ENCODE measurements around the gene ZNF775.
A peak's percentile ranks its signal among the peaks of the same experiment; 100 is the strongest.

Gene ZNF775

GRCh38 chr7:150345012-150345411 lies 34.1 kb upstream of the ZNF775 start:
- no peak for TF ChIP-seq CTCF (conservative IDR thresholded peaks at IDR 0.05; ENCODE audit: low read depth, low read length)
- DNase-seq (ENCODE audit: low read depth) = no peak
- no peak overlapping the region for H3K4me3 ChIP-seq (ENCODE audit: low read depth, low read length)

- DNase-seq (ENCODE audit: low read depth) = no peak
- TF ChIP-seq CTCF (conservative IDR thresholded peaks at IDR 0.05; ENCODE audit: low read depth, low read length) = no peak
- no peak overlapping the region for H3K4me3 ChIP-seq (ENCODE audit: low read depth, low read length)
Observed at GRCh38 chr7:150346922-150347321, 32.2 kb upstream of the ZNF775 start.

GRCh38 chr7:150351587-150352194 lies 27.4 kb upstream of the ZNF775 start:
- no peak overlapping the region for H3K4me3 ChIP-seq (ENCODE audit: low read depth, low read length)
- TF ChIP-seq CTCF (conservative IDR thresholded peaks at IDR 0.05; ENCODE audit: low read depth, low read length) = no peak
- peak; percentile 33 for DNase-seq (ENCODE audit: low read depth)

GRCh38 chr7:150355666-150356059 lies 23.5 kb upstream of the ZNF775 start:
- DNase-seq (ENCODE audit: low read depth) = no peak
- no peak for TF ChIP-seq CTCF (conservative IDR thresholded peaks at IDR 0.05; ENCODE audit: low read depth, low read length)
- no peak overlapping the region for H3K4me3 ChIP-seq (ENCODE audit: low read depth, low read length)

- peak; percentile 77 for TF ChIP-seq CTCF (conservative IDR thresholded peaks at IDR 0.05; ENCODE audit: low read depth, low read length)
- no peak overlapping the region for H3K4me3 ChIP-seq (ENCODE audit: low read depth, low read length)
- DNase-seq (ENCODE audit: low read depth) = peak; percentile 57
Observed at GRCh38 chr7:150356265-150356897, 22.7 kb upstream of the ZNF775 start.

DNA sequence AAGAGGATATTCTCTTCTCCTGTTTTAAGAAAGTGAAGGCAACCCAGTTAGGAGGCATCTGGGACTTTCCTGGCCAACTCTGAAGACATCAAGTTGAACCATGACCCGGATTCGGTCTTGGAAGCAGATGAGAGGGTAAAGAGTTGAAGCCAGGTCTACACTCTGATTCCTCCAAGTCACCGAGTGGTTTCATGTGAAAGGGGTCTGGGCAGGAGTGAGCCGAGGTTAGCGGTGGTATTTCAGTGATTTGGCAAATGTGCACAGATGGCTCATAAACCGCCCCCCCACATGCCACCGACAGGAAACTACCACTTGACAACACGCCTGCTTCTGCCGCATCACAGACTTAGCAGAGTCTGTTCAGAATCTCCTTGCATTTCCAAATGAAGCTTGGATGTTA lies 21.9 kb upstream of the ZNF775 start:
- no peak overlapping the region for H3K4me3 ChIP-seq (ENCODE audit: low read depth, low read length)
- no peak for TF ChIP-seq CTCF (conservative IDR thresholded peaks at IDR 0.05; ENCODE audit: low read depth, low read length)
- no peak for DNase-seq (ENCODE audit: low read depth)

Data from choroid plexus epithelial cell (primary cell).